Ovary (tissue), 9 donors: ENCODE results near the gene LRRC3. TPM values are rescaled to one million over a fixed set of nuclear protein-coding genes. Genes with fewer than 3 reads are reported as not detected.

ENCODE experiments used
- DNase-seq, 5 donors: peaks; one replicate each; pipeline ENCODE4 v3.0.0-alpha.2; 2019 to 2020
- H3K27ac ChIP-seq, 2 donors: fragments of 200-600 bp; one replicate each; pipeline versions ENCODE4 v1.5.1 to v1.8.0; 2019 to 2022
- H3K27me3 ChIP-seq: fragments of 200-600 bp; one replicate; pipeline ENCODE4 v1.8.0; 2022
- H3K36me3 ChIP-seq: fragments of 200-600 bp; sonication (generic); one replicate; pipeline ENCODE4 v1.5.1; 2019
- H3K4me1 ChIP-seq: one replicate; pipeline ENCODE4 v1.8.1; 2013; ENCODE audit warnings: mild to moderate bottlenecking, moderate library complexity; ENCODE audit not compliant: insufficient read depth
- H3K4me3 ChIP-seq: fragments of 200-600 bp; sonication (generic); one replicate; pipeline ENCODE4 v1.5.1; 2017
- H3K9me3 ChIP-seq, 2 donors: fragments of 200-600 bp in 1 of 2; sonication (generic) in 1 of 2; one replicate each; pipeline versions ENCODE4 v1.5.1 to v1.8.1; 2013 to 2019; ENCODE audit warnings: mild to moderate bottlenecking in 1 of 2, moderate library complexity in 1 of 2
- CTCF ChIP-seq, 3 donors: fragments of 450-650 bp in 2 of 3; fragments of 200-600 bp in 1 of 3; IDR thresholded peaks; one replicate each; pipeline versions ENCODE4 v1.5.1 to v1.8.0; 2016 to 2022; ENCODE audit warnings: antibody characterized with exemption in 3 of 3, mild to moderate bottlenecking in 1 of 3
- EP300 ChIP-seq: sonication (generic); formaldehyde crosslinking; IDR thresholded peaks from one replicate; pipeline ENCODE4 v1.6.1; 2017; ENCODE audit warnings: antibody characterized with exemption
- POLR2A ChIP-seq: fragments of 450-650 bp; IDR thresholded peaks from one replicate; pipeline ENCODE4 v1.6.1; 2017; ENCODE audit warnings: antibody characterized with exemption, mild to moderate bottlenecking, moderate library complexity
- WGBS, 3 donors: extraction: QIAGEN DNeasy Blood & Tissue Kit in 1 of 3; methylation state at CpG; one replicate each; pipeline versions ENCODE4 v1.1.5 to v1.1.7; 2013 to 2017; 5-methylcytosine and 5-hydroxymethylcytosine counted together
- intact Hi-C, 4 donors: fragments of 100-400 bp; cut with DNase I; formaldehyde crosslinking; loops; one replicate each; pipeline versions ENCODE4 v1.11.0 to v1.15.1; 2022 to 2023
- polyA plus RNA-seq, 2 donors: library from polyadenylated mRNA; stranded (reverse); fragments of 200-250 nt in 1 of 2; fragments of 350-450 nt in 1 of 2; fragmentation: Illumina TruSeq in 1 of 2; extraction: RNeasy Lipid Tissue Mini Kit (QIAGEN cat#74804) in 1 of 2; gene quantifications; one replicate each; pipeline ENCODE4 v1.2.3, GENCODE V29; 2013 to 2014
- total RNA-seq, 7 donors: library from RNA; depleted of rRNA in 2 of 7; stranded (reverse); fragments of >200 nt in 2 of 7; fragmentation: NEBNext Ultra II Directional in 3 of 7; extraction: Animal tissue kit (Norgen Biotek cat#: 25700) in 3 of 7; gene quantifications; one replicate each; pipeline versions ENCODE4 v1.1.0 to v1.2.4, GENCODE V29; 2016 to 2023
- donor health status: DM: no; HTN: no; CAD: no; lungs with moderate emphysema.
- donor health status: DM: no; HTN: no; CAD: no.
- donor health status: Bipolar disorder and iron deficiency.
- donor health status: DM: yes; HTN: yes; CAD: no.
- donor health status: DM: no; HTN: no; CAD: no.
- donor health status: DM: yes; HTN: yes; CAD: no.

The LRRC3 gene
- total and polyA plus RNA-seq, 9 donors, result 2.4 to 6.8 (median 3.9) TPM

- Histone ChIP-seq H3K36me3 (no peaks in the 10 kb centered on the region), H3K4me1 (no peaks in the 10 kb centered on the region), H3K4me3 (no peak overlapping the region), H3K9me3 (no peaks in the 10 kb centered on the region), H3K27me3 (no peaks in the 10 kb centered on the region), H3K27ac (no peak overlapping the region)
- DNase-seq, result peak in 2 of 5 donors; percentile 7 to 13
- WGBS, 3 donors, result 60 to 64% (median 63%) methylated on average over 30 of the region's 30 CpGs
- intact Hi-C loops, result no loop called here
- TF ChIP-seq POLR2A (no peak), CTCF (IDR thresholded peaks at IDR 0.05) (no peak), EP300 (no peak)
These were observed 30.6 kb upstream of the LRRC3 start for GRCh38 chr21:44424608-44425306.

- H3K9me3 ChIP-seq, result no peaks in the 10 kb centered on the region
- TF ChIP-seq POLR2A (no peak), EP300 (no peak), CTCF (IDR thresholded peaks at IDR 0.05) (no peak)
- H3K4me3 ChIP-seq, result no peak overlapping the region
- H3K27me3 ChIP-seq, result no peaks in the 10 kb centered on the region
- peak in 1 of 5 donors; percentile 25 for DNase-seq
- no peaks in the 10 kb centered on the region for H3K4me1 ChIP-seq
- intact Hi-C loops, result no loop called here
- H3K27ac ChIP-seq, result no peak overlapping the region
- no peaks in the 10 kb centered on the region for H3K36me3 ChIP-seq
- WGBS, 3 donors, result 69 to 77% (median 71%) methylated on average over 32 to 40 of the region's 40 CpGs
These were observed 29.9 kb upstream of the LRRC3 start for GRCh38 chr21:44425307-44425894.

GRCh38 chr21:44425895-44426662 lies 29.2 kb upstream of the LRRC3 start:
- Histone ChIP-seq H3K4me3 (no peak overlapping the region), H3K27ac (no peak overlapping the region), H3K9me3 (no peaks in the 10 kb centered on the region), H3K36me3 (no peaks in the 10 kb centered on the region), H3K4me1 (no peaks in the 10 kb centered on the region), H3K27me3 (no peaks in the 10 kb centered on the region)
- peak in 1 of 5 donors; percentile 14 for DNase-seq
- TF ChIP-seq CTCF (IDR thresholded peaks at IDR 0.05), result no peak
- 72 to 82% (median 78%) methylated on average over 13 of the region's 13 CpGs for WGBS, 3 donors
- intact Hi-C loops, result no loop called here

DNA sequence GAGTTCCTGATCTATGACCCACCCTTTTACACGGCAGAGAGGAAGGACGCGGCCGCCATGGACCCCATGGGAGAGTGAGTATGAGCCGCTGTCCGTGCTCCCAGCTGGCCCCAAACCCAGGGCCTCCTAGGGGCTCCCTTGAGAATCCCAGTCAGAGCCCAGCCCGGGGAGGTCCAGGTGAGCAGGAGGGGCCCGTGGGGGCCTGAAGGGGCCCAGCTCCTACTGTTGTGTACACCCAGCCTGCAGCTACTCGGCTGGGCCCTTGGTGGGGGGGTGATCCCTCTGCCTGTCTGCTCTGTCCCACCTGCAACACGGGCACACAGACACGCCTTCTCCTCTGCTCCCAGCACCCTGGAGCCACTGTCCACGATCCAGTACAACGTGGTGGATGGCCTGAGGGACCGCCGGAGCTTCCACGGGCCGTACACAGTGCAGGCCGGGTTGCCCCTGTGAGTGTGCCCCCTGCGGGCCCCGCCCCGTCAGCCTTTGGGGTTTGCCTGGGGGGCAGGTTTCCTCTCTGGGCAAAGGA lies 28.6 kb upstream of the LRRC3 start:
- H3K9me3 ChIP-seq, result no peaks in the 10 kb centered on the region
- intact Hi-C loops, result no loop called here
- TF ChIP-seq CTCF (IDR thresholded peaks at IDR 0.05), result no peak
- TF ChIP-seq EP300, result no peak
- no peak for TF ChIP-seq POLR2A
- H3K27ac ChIP-seq, result no peak overlapping the region
- H3K36me3 ChIP-seq, result no peaks in the 10 kb centered on the region
- no peaks in the 10 kb centered on the region for H3K27me3 ChIP-seq
- H3K4me1 ChIP-seq, result no peaks in the 10 kb centered on the region
- 70 to 78% (median 73%) methylated on average over 17 to 21 of the region's 21 CpGs for WGBS, 3 donors
- no peak overlapping the region for H3K4me3 ChIP-seq
- DNase-seq, result peak in 1 of 5 donors; percentile 24
